ENCODE results near the gene EDEM3.

The EDEM3 gene

GRCh38 chr1:184655185-184655584 is 99.5 kb downstream of the EDEM3 start:
- H3K27me3 ChIP-seq (ENCODE audit: insufficient read depth, low read depth, severe bottlenecking): no peaks in the 10 kb centered on the region
- H3K9me3 ChIP-seq (ENCODE audit: severe bottlenecking): peaks cover 4% of the 10 kb centered on the region
- no peak overlapping the region for H3K27ac ChIP-seq
- H3K36me3 ChIP-seq: no peaks in the 10 kb centered on the region
- no peak for DNase-seq
- H3K4me3 ChIP-seq (ENCODE audit: low read depth, low read length): no peak overlapping the region
- no peak for TF ChIP-seq CTCF (IDR thresholded peaks at IDR 0.05; ENCODE audit: low read depth, low read length)

- no peak for TF ChIP-seq CTCF (IDR thresholded peaks at IDR 0.05; ENCODE audit: low read depth, low read length)
- Histone ChIP-seq H3K9me3 (ENCODE audit: severe bottlenecking) (peaks cover 4% of the 10 kb centered on the region), H3K36me3 (no peaks in the 10 kb centered on the region), H3K27ac (no peak overlapping the region), H3K27me3 (ENCODE audit: insufficient read depth, low read depth, severe bottlenecking) (no peaks in the 10 kb centered on the region), H3K4me3 (ENCODE audit: low read depth, low read length) (no peak overlapping the region)
- DNase-seq: no peak
Measured at GRCh38 chr1:184650177-184650866, 104.3 kb downstream of the EDEM3 start.

GRCh38 chr1:184649451-184649888 is 105.2 kb downstream of the EDEM3 start:
- Histone ChIP-seq H3K9me3 (ENCODE audit: severe bottlenecking) (peaks cover 4% of the 10 kb centered on the region), H3K4me3 (ENCODE audit: low read depth, low read length) (no peak overlapping the region), H3K36me3 (no peaks in the 10 kb centered on the region), H3K27ac (no peak overlapping the region), H3K27me3 (ENCODE audit: insufficient read depth, low read depth, severe bottlenecking) (no peaks in the 10 kb centered on the region)
- no peak for TF ChIP-seq CTCF (IDR thresholded peaks at IDR 0.05; ENCODE audit: low read depth, low read length)
- DNase-seq: no peak

GRCh38 chr1:184648856-184649201 is 105.8 kb downstream of the EDEM3 start:
- TF ChIP-seq CTCF (IDR thresholded peaks at IDR 0.05; ENCODE audit: low read depth, low read length): no peak
- no peak for DNase-seq
- Histone ChIP-seq H3K27ac (no peak overlapping the region), H3K36me3 (no peaks in the 10 kb centered on the region), H3K4me3 (ENCODE audit: low read depth, low read length) (no peak overlapping the region), H3K27me3 (ENCODE audit: insufficient read depth, low read depth, severe bottlenecking) (no peaks in the 10 kb centered on the region), H3K9me3 (ENCODE audit: severe bottlenecking) (peaks cover 4% of the 10 kb centered on the region)

- Histone ChIP-seq H3K9me3 (ENCODE audit: severe bottlenecking) (peaks cover 4% of the 10 kb centered on the region), H3K4me3 (ENCODE audit: low read depth, low read length) (no peak overlapping the region), H3K27ac (no peak overlapping the region), H3K27me3 (ENCODE audit: insufficient read depth, low read depth, severe bottlenecking) (no peaks in the 10 kb centered on the region), H3K36me3 (no peaks in the 10 kb centered on the region)
- TF ChIP-seq CTCF (IDR thresholded peaks at IDR 0.05; ENCODE audit: low read depth, low read length): no peak
- no peak for DNase-seq
Measured at GRCh38 chr1:184648160-184648855, 106.3 kb downstream of the EDEM3 start.
